AG04450 (cell line): ENCODE data around the gene SH3BGRL2. TPM values are rescaled to one million over a fixed set of nuclear protein-coding genes. Genes with fewer than 3 reads are reported as not detected.
"Not testable (repeated sequence)": the region's sequence is repeated elsewhere in the genome, so short reads cannot be mapped to it uniquely, and the experiment has no call there.

Source experiments
- CTCF ChIA-PET: fragments of 300-600, 350-600 bp; formaldehyde crosslinking; extraction: SDS; loops from one replicate; lab custom pipeline; 2022; ENCODE audit warnings: antibody characterized with exemption, inconsistent platforms; lab: Charles Lee
- POLR2A ChIA-PET: fragments of 350-600 bp; formaldehyde crosslinking; extraction: SDS; loops from one replicate; lab custom pipeline; 2021; ENCODE audit warnings: antibody characterized with exemption, inconsistent platforms; lab: Yijun Ruan, JAX
- DNase-seq: peaks from one replicate; pipeline ENCODE4 v3.0.0-alpha.2; 2011; ENCODE audit warnings: low read depth, low spot score
- H3K27ac ChIP-seq: one replicate; pipeline ENCODE4 v1.5.1; 2012; ENCODE audit warnings: low read depth, low read length, control low read depth
- H3K27me3 ChIP-seq: one replicate; pipeline ENCODE4 v1.6.0; 2012; ENCODE audit warnings: low read length; ENCODE audit not compliant: control insufficient read depth, insufficient read depth
- H3K4me3 ChIP-seq: 2 replicates; pipeline ENCODE4 v1.5.1; 2011; ENCODE audit warnings: mild to moderate bottlenecking, low read depth, low read length, control low read depth
- H3K9me3 ChIP-seq: 2 replicates; pipeline ENCODE4 v1.5.1; 2012; ENCODE audit warnings: low read length; ENCODE audit not compliant: control insufficient read depth, insufficient read depth
- polyA plus RNA-seq: library from polyadenylated mRNA; depleted of rRNA; stranded (reverse); fragments of >200 nt; gene quantifications from 2 replicates; pipeline ENCODE4 v1.2.3, GENCODE V29; 2011
- TF ChIP-seq, protein P1 (sequence below): IDR thresholded peaks from 2 replicates; pipeline ENCODE4 v1.5.1; 2011; ENCODE audit warnings: low read depth, low read length, control low read depth, inconsistent platforms

SH3BGRL2 gene
- polyA plus RNA-seq, 1 experiment, result 5.4 TPM

GRCh38 chr6:79650950-79651349, 19.8 kb downstream of the SH3BGRL2 start:
- DNase-seq, result no peak
- Histone ChIP-seq H3K4me3 (no peak overlapping the region), H3K9me3 (no peaks in the 10 kb centered on the region), H3K27me3 (no peaks in the 10 kb centered on the region), H3K27ac (no peak overlapping the region)
- ChIA-PET CTCF (no interaction called here), POLR2A (no interaction called here)
- TF ChIP-seq, protein P1, sequence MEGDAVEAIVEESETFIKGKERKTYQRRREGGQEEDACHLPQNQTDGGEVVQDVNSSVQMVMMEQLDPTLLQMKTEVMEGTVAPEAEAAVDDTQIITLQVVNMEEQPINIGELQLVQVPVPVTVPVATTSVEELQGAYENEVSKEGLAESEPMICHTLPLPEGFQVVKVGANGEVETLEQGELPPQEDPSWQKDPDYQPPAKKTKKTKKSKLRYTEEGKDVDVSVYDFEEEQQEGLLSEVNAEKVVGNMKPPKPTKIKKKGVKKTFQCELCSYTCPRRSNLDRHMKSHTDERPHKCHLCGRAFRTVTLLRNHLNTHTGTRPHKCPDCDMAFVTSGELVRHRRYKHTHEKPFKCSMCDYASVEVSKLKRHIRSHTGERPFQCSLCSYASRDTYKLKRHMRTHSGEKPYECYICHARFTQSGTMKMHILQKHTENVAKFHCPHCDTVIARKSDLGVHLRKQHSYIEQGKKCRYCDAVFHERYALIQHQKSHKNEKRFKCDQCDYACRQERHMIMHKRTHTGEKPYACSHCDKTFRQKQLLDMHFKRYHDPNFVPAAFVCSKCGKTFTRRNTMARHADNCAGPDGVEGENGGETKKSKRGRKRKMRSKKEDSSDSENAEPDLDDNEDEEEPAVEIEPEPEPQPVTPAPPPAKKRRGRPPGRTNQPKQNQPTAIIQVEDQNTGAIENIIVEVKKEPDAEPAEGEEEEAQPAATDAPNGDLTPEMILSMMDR, result no peak

GRCh38 chr6:79656134-79656533, 25.0 kb downstream of the SH3BGRL2 start:
- no peaks in the 10 kb centered on the region for H3K27me3 ChIP-seq
- no peak for DNase-seq
- POLR2A ChIA-PET, result no interaction called here
- no peak overlapping the region for H3K27ac ChIP-seq
- CTCF ChIA-PET, result no interaction called here
- H3K4me3 ChIP-seq, result no peak overlapping the region
- TF ChIP-seq, protein P1, result no peak
- H3K9me3 ChIP-seq, result no peaks in the 10 kb centered on the region

GRCh38 chr6:79657238-79657637, 26.1 kb downstream of the SH3BGRL2 start:
- TF ChIP-seq, protein P1, result no peak
- POLR2A ChIA-PET, result no interaction called here
- Histone ChIP-seq H3K9me3 (no peaks in the 10 kb centered on the region), H3K27ac (no peak overlapping the region), H3K27me3 (no peaks in the 10 kb centered on the region), H3K4me3 (no peak overlapping the region)
- DNase-seq, result no peak
- CTCF ChIA-PET, result no interaction called here

- H3K9me3 ChIP-seq, POLR2A ChIA-PET, DNase-seq, H3K27me3 ChIP-seq, H3K27ac ChIP-seq, H3K4me3 ChIP-seq: not testable (repeated sequence)
- CTCF ChIA-PET, result interaction anchor here (2.7 kb wide), 1 partner anchor 10 kb away, joined by 13 read pairs; no protein-coding TSS in a partner anchor
Measured at GRCh38 chr6:79663655-79664054, 32.5 kb downstream of the SH3BGRL2 start.

GRCh38 chr6:79665725-79666551, 34.8 kb downstream of the SH3BGRL2 start:
- ChIA-PET POLR2A (no interaction called here), CTCF (interaction anchor here (1.0 to 3.4 kb wide), 3 partner anchors 7 to 95 kb away, joined by 3 to 17 read pairs (median 13); no protein-coding TSS in a partner anchor)
- no peak overlapping the region for H3K4me3 ChIP-seq
- no peaks in the 10 kb centered on the region for H3K27me3 ChIP-seq
- no peak for DNase-seq
- H3K9me3 ChIP-seq, result no peaks in the 10 kb centered on the region
- H3K27ac ChIP-seq, result no peak overlapping the region
- TF ChIP-seq, protein P1, result no peak
